GM21723 (cell line): ENCODE data around the gene CAMLG.
A peak's percentile ranks its signal among the peaks of the same experiment; 100 is the strongest.

Source experiments
- ATAC-seq: cut with Tn5 transposase; IDR thresholded peaks from one replicate; pipeline ENCODE4 v1.9.1; 2021; ENCODE audit warnings: mild to moderate bottlenecking, moderate library complexity; ENCODE audit not compliant: unreplicated experiment

The CAMLG gene

DNA sequence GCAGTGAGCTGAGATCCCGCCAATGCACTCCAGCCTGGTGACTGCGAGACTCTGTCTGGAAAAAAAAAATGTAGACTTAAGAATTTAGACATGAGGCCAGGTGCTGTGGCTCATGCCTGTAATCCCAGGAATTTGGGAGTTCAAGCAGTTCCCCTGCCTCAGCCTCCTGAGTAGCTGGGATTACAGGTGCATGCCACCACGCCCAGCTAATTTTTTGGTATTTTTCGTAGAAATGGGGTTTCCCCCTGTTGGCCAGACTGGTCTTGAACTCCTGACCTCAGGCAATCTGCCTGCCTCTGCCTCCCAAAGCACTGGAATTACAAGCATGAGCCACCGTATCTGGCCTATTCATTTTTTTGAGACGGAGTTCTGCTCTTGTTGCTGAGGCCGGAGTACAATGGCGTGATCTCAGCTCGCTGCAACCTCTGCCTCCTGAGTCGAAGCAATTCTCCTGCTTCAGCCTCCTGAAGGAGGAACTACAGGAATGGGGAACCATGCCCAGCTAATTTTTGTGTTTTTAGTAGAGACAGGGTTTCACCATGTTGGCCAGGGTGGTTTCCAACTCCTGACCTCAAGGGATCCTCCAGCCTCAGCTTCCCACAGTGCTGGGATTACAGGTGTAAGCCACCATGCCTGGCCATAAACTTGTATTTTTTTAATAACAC, 34.2 kb downstream of the CAMLG start:
- ATAC-seq: no peak

DNA sequence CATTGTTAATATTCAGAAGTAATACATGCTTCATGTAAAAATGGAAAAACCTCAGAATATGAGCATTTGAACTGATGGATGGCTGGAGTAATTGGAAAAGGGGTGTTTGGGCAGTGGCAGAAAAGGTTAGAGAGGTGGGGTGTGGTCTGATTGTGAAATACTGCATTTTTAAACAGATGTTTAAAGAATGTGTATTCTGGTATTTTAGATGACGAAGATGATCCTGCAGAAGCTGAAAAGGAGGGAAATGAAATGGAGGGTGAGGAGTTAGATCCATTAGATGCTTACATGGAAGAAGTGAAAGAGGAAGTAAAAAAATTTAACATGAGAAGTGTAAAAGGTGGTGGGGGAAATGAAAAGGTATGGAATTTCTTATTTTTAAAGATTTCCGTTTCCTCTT, 39.0 kb downstream of the CAMLG start:
- ATAC-seq: no peak

DNA sequence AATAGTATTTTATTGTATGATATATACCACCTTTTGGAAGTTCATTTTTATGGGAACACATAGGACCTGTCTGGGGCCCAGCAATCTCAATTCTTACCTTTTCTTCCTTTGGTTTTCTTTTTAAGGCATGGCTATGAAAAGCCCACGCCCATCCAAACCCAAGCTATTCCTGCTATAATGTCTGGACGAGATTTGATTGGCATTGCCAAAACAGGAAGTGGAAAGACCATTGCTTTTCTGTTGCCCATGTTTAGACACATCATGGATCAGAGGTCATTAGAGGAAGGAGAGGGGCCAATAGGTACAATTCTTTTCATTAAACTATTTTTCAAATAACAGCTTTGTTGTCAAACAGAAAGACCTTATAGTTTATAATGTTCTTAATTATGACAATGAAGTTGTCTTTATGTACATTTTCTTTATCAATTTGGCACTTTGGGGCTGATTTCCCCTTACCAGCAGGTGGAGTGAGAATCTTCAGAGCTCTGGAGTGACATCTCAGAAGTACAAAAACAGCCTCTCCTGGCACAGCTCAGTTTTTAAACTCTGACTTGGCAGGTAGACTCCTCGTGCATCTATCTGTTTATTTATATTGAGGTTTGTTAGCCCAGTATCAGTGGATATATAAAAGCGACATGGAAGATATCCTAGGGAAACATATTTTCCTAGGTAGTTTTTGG, 46.0 kb downstream of the CAMLG start:
- ATAC-seq: no peak

- no peak for ATAC-seq
Observed at GRCh38 chr5:134784946-134785620, 46.7 kb downstream of the CAMLG start.

DNA sequence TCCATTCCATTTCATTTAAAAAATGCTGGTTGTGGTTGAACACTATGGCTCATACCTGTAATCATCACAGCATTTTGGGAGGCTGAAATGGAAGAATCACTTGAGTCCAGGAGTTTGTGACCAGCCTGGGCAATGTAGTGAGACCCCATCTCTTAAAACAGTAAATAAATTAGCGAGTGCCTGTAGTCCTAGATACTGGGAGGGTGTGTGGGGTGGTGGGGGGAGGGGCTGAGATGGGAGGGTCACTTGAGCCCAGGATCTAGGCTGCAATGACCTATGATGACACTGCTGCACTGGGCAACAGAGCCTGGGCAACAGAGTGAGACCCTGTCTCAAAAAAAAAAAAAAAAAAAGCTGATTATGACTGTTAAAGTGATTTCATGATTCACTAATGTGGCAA, 49.3 kb downstream of the CAMLG start:
- no peak for ATAC-seq

- ATAC-seq: no peak
Observed at GRCh38 chr5:134791580-134791979, 53.2 kb downstream of the CAMLG start.

DNA sequence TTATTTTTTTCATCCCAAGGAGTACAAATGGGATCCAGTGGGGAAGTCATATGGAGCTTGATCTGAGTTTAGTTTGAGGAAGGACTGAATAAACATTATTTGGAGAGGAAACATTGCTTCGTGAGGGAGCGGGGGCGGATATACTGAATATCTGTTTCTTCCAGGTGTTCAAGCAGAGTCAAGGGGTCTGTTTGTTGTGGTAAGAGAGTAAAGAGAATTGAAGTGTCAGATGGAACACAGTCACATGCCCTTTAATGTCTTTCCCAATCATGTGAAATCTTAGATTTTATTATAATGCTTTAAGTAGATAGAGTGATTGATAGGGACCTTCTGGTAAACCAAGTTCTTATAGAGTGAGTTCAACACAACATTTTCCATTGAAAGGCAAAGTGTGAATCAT, 53.9 kb downstream of the CAMLG start:
- ATAC-seq: no peak

DNA sequence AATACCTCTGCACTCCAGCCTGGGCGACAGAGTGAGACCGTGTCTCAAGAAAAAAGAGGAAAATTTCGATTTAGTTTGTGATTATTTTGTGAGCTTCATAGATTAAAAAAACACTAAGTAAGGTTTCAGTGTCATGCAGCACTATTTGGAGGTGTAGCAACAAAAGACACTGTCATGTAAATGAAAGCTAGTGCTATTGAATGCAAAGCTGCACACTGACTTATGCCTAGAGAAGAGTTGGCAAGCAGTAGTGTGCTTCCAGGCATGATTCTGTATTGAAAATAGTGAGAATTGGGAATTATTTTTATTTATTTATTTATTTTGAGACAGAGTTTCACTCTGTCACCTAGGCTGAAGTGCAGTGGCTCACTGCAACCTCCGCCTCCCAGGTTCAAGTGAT, 54.8 kb downstream of the CAMLG start:
- no peak for ATAC-seq

- no peak for ATAC-seq
Observed at GRCh38 chr5:134794082-134794481, 55.7 kb downstream of the CAMLG start.

- ATAC-seq: no peak
Observed at GRCh38 chr5:134794819-134795218, 56.5 kb downstream of the CAMLG start.

DNA sequence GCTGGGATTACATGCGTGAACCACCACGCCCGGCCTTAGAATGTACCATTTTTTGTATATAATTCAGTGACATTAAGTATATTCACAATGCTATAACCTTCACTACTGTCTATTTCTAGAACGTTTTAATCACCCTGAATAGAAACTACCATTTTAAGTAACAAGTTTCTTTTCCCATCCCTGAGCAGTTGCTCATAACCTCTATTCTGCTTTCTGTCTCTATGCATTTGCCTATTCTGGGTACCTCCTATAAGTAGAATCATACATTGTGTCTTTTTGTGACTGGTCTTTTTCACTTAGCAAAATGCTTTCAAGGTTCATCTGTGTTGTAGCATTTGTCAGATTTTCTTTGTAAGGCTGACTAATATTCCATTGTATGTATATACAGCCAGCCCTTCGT, 60.1 kb downstream of the CAMLG start:
- ATAC-seq: peak; percentile 55
